Muscle of leg (tissue), 11 donors: ENCODE data around the gene PCYT1A. TPM values are rescaled to one million over a fixed set of nuclear protein-coding genes. Genes with fewer than 3 reads are reported as not detected.
"Not testable (repeated sequence)": the region's sequence is repeated elsewhere in the genome, so short reads cannot be mapped to it uniquely, and the experiment has no call there.

ENCODE experiments used
- DNase-seq: peaks from one replicate; pipeline ENCODE4 v3.0.0; 2013
- H3K27ac ChIP-seq: one replicate; pipeline ENCODE4 v1.5.1; 2013; ENCODE audit warnings: mild to moderate bottlenecking, low read length, control low read depth
- H3K27me3 ChIP-seq: one replicate; pipeline ENCODE4 v1.6.1; 2013; ENCODE audit warnings: low read length; ENCODE audit not compliant: control insufficient read depth, insufficient read depth
- H3K36me3 ChIP-seq: one replicate; pipeline ENCODE4 v1.6.1; 2013; ENCODE audit warnings: low read length; ENCODE audit not compliant: control insufficient read depth, insufficient read depth
- H3K4me1 ChIP-seq: one replicate; pipeline ENCODE4 v1.6.1; 2013; ENCODE audit warnings: low read length; ENCODE audit not compliant: control insufficient read depth, insufficient read depth
- H3K4me3 ChIP-seq: one replicate; pipeline ENCODE4 v1.5.1; 2013; ENCODE audit warnings: low read length, control low read depth
- H3K9me3 ChIP-seq: replicated peaks from 2 replicates; pipeline ENCODE4 v1.6.1; 2013; ENCODE audit warnings: low read depth, low read length; ENCODE audit not compliant: control insufficient read depth
- WGBS: methylation state at CpG from one replicate; pipeline ENCODE4 v1.1.5; 2013; ENCODE audit warnings: missing lambda C conversion rate; ENCODE audit not compliant: insufficient coverage; 5-methylcytosine and 5-hydroxymethylcytosine counted together
- polyA plus RNA-seq, 8 donors: library from polyadenylated mRNA; unstranded; fragments of 120-200 nt; gene quantifications; one replicate each; pipeline versions ENCODE4 v1.2.1 to v1.2.3, GENCODE V29; 2013; ENCODE audit warnings: inconsistent platforms in 1 of 8, low replicate concordance in 1 of 8; ENCODE audit not compliant: insufficient read length in 8 of 8, insufficient read depth in 1 of 8
- total RNA-seq: library from RNA; stranded (reverse); fragments of 120-200 nt; gene quantifications from one replicate; pipeline ENCODE4 v1.2.4, GENCODE V29; 2013

The PCYT1A gene
- total and polyA plus RNA-seq, 9 donors = 29.9 to 41.9 (median 37.4) TPM

- DNase-seq = no peak
- Histone ChIP-seq H3K36me3 (no peaks in the 10 kb centered on the region), H3K9me3 (no peaks in the 10 kb centered on the region), H3K27ac (no peak overlapping the region), H3K4me3 (no peak overlapping the region), H3K4me1 (peaks cover 22% of the 10 kb centered on the region), H3K27me3 (peaks cover 29% of the 10 kb centered on the region)
- 89% methylated on average over 5 of the region's 12 CpGs for WGBS
Observed at GRCh38 chr3:196217307-196218154, 70.0 kb downstream of the PCYT1A start.

DNA sequence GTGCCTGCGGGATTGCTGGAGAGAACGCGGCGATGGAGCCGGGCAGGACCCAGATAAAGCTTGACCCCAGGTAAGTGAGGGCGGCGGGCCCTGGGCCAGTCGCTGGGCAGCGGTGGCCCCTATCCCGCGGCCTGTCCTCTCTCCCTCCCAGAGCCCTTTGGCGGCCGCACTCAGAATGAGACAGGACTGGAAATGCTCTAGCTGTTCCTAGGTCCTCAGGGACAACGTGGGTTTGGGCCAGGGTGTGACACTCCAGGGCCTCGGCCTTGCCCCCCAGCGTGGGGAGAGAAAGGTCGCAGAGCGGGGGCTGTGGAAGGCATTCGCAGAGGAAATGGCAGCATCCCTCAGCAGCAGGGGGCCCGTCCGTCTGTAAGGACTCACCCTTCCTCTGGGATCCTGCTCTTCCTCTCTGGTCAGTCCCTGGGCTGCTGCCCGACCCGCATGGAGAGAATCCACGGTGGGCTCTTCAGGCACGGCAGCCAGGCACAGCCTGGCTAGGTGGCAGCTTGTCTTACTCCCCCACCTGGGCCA lies 70.8 kb downstream of the PCYT1A start:
- no peak for DNase-seq
- H3K36me3 ChIP-seq = no peaks in the 10 kb centered on the region
- no peak overlapping the region for H3K27ac ChIP-seq
- no peaks in the 10 kb centered on the region for H3K9me3 ChIP-seq
- H3K4me1 ChIP-seq = peaks cover 22% of the 10 kb centered on the region
- H3K4me3 ChIP-seq = no peak overlapping the region
- peaks cover 29% of the 10 kb centered on the region for H3K27me3 ChIP-seq
- whole genome bisulfite sequencing = 35% methylated on average over 21 of the region's 25 CpGs

- peaks cover 22% of the 10 kb centered on the region for H3K4me1 ChIP-seq
- H3K36me3 ChIP-seq = no peaks in the 10 kb centered on the region
- H3K4me3 ChIP-seq = no peak within 1 kb of the TSS
- no peak for DNase-seq
- H3K9me3 ChIP-seq = no peaks in the 10 kb centered on the region
- WGBS = 22% methylated on average over 14 of the region's 15 CpGs
- no peak within 1 kb of the TSS for H3K27ac ChIP-seq
- peaks cover 31% of the 10 kb centered on the region for H3K27me3 ChIP-seq
Observed at GRCh38 chr3:196216089-196216564, 71.4 kb downstream of the PCYT1A start, which contains the start of gene SLC51A. Gene SLC51A (plus strand): TSS chr3:196216534. CDS start chr3:196216713, 179 bp downstream.

DNA sequence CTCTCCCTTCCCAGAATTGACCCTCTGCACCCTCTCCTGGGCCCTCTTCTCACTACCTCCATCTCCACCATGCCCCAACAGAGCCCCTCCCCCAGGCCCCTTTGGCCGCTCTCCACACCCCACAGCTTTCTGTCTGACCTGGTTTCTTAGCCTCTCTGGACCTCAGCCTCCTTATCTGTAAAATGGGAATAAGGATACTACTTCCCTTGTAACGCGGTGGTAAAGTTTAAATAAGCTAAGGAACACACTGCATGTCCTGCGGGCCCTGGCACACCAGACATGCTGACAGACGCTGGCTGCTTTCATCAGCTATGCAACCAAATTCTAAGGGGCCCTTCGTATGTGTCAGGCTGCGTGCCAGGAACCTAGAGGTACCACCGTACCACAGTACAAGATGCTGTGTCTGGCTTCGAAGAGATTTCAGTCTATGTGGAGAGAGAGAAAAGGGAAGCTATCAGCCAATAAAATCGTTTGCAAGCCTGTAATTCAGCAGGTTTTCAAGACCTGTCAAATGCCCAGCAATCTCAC lies 72.0 kb downstream of the PCYT1A start:
- Histone ChIP-seq H3K4me1 (peaks cover 22% of the 10 kb centered on the region), H3K27ac (no peak overlapping the region), H3K27me3 (peaks cover 31% of the 10 kb centered on the region), H3K4me3 (no peak overlapping the region), H3K36me3 (no peaks in the 10 kb centered on the region), H3K9me3 (no peaks in the 10 kb centered on the region)
- DNase-seq = no peak
- 73% methylated on average over 6 of the region's 10 CpGs for WGBS

DNA sequence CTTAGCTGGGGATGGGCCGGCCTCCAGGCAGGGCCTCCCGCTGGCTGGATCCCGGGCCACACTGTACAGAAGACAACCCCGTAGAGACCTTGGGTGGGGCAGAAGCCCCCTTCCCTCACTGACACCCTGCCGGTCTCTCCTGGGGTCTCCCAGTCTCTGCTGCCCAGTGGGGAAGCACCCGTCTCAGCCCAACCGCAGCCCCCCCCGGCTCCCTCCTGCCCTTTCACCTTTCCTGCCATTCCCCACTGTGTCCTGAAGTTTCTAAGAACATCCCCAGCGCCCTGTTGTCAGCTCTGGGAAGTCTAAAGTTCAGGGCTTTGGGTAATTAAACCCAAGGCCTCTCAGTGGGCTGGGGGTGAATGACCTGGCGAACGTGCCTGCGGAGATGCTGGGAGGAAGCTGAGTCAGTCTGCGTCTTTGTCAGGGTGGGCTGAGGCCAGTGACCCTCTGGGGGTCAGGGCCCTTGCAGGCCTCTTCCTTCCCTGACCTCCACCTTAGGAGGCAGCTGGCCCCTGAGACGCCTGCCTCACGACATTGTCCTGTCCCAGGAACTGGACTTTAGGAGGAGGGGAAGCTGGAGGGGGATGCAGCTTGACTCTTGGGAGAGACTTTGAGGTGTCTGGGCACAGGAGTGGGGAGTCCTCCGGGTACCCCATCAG lies 72.6 kb downstream of the PCYT1A start:
- H3K27ac ChIP-seq = no peak overlapping the region
- H3K27me3 ChIP-seq = peaks cover 31% of the 10 kb centered on the region
- H3K4me3 ChIP-seq = no peak overlapping the region
- whole genome bisulfite sequencing = 52% methylated on average over 12 of the region's 16 CpGs
- H3K36me3 ChIP-seq = no peaks in the 10 kb centered on the region
- no peaks in the 10 kb centered on the region for H3K9me3 ChIP-seq
- peaks cover 20% of the 10 kb centered on the region for H3K4me1 ChIP-seq
- DNase-seq = no peak

DNA sequence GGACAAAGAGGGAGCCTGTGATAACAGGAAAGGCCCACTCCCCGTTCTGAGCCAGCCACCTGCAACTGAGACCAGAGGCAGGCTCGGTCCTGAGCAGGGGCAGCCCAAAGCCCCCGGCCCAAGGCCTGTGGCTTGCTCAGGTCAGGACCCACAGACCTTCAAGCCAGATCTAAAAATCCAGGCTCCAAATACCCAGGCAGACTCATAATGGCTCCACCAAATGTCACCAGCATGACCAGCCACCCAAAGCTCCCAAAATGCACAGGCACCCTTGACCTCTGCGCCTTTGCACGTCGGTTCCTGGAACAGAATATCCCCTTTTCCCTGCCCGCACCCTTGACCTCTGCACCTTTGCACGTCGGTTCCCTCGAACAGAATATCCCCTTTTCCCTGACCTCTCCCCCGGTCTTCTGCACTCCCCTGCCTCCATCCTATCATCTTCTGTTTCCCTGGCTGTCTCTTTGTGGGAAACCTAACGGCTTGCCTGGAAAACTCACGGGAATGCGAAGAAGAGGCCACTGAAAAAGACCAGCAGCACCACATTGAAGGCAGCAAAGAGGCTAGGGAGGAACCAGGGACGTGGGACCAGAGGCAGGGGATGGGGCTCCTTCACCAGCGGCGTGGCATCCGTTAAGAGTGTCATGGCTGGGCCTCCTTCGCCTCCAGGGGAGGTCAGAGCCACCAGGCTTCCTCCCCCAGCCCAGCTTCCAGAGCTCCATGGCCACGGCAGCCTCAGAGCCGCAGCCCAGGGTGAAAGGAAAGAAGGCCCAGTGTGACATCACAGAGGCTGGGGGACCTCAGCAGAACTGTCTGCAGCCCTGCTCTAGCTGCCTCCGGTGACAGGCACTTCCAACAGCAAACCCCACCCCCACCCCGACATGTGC lies 76.6 kb downstream of the PCYT1A start, which contains the start of gene ZDHHC19:
Gene ZDHHC19, minus strand, starts transcription at position 728 of the 884 bp plus-strand sequence. Its CDS starts 85 bp downstream, at position 643.
- peaks cover 4% of the 10 kb centered on the region for H3K4me1 ChIP-seq
- peaks cover 28% of the 10 kb centered on the region for H3K27me3 ChIP-seq
- no peak within 1 kb of the TSS for H3K27ac ChIP-seq
- no peaks in the 10 kb centered on the region for H3K9me3 ChIP-seq
- 56% methylated on average over 21 of the region's 23 CpGs for WGBS
- no peaks in the 10 kb centered on the region for H3K36me3 ChIP-seq
- H3K4me3 ChIP-seq = no peak within 1 kb of the TSS
- DNase-seq = no peak

- peaks cover 22% of the 10 kb centered on the region for H3K27me3 ChIP-seq
- not testable (repeated sequence) for H3K4me3 ChIP-seq, DNase-seq, H3K9me3 ChIP-seq, H3K4me1 ChIP-seq, H3K36me3 ChIP-seq, H3K27ac ChIP-seq
- 86% methylated on average over 8 of the region's 11 CpGs for WGBS
Observed at GRCh38 chr3:196209944-196210672, 77.4 kb downstream of the PCYT1A start.

DNA sequence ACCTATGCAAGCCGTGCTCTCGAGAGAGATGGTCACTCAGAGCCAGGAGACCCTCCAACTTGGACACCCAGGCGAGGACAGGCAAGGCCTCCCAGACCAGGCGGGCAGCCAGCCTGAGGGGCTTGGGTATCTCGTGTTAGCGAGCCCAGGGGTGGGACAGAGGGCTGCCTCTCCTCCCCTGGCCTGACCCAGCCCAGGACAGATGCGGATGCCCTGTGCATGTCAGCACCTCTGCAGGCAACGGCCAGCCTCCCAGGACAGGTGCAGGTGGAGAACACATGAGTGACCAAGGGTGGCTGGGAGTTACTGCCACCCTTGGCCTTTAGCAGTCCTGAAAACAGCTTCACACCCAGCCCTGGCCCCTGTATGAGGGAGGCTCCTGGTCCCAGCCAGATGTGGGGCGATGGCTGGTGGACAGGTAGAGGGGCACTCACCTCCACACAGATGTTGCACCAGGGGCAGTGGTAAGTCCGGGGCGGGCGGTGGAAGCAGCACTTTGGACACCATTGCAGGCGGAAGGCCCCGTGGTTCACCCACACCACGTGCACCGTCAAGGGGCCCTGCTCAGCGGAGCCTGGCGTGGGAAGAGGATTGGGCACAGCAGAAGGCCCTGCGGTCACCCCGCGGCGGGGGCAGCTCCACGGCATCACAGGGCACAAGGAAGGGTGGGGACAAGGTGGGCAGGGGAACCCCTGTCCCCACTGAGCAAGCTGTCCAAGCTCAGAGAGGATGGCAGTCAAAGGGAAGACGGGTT lies 78.4 kb downstream of the PCYT1A start:
- Histone ChIP-seq H3K9me3 (no peaks in the 10 kb centered on the region), H3K27me3 (peaks cover 18% of the 10 kb centered on the region), H3K4me1 (peaks cover 4% of the 10 kb centered on the region), H3K27ac (no peak overlapping the region), H3K4me3 (no peak overlapping the region), H3K36me3 (no peaks in the 10 kb centered on the region)
- 94% methylated on average over 19 of the region's 24 CpGs for WGBS
- no peak for DNase-seq
